Measurements from ENCODE around the gene SERPINA3.

- no peak for TF ChIP-seq POLR2A (IDR thresholded peaks at IDR 0.05; ENCODE audit: low read depth, low read length)
- no peak for TF ChIP-seq TAF1 (IDR thresholded peaks at IDR 0.05; ENCODE audit: borderline replicate concordance, low read depth, low read length)
These were observed 27.0 kb downstream of the SERPINA3 start for GRCh38 chr14:94638961-94639817.
